NOMO-1 treated with dmso at 0.1 percent for 144 hours (cell line): ENCODE results near the gene PHYHD1.
"Not testable (repeated sequence)": the region's sequence is repeated elsewhere in the genome, so short reads cannot be mapped to it uniquely, and the experiment has no call there.

Experiments
- DNase-seq: peaks from one replicate; lab custom pipeline; 2025; ENCODE audit not compliant: unreplicated experiment; lab: John Stamatoyannopoulos, UW

PHYHD1 gene

DNA sequence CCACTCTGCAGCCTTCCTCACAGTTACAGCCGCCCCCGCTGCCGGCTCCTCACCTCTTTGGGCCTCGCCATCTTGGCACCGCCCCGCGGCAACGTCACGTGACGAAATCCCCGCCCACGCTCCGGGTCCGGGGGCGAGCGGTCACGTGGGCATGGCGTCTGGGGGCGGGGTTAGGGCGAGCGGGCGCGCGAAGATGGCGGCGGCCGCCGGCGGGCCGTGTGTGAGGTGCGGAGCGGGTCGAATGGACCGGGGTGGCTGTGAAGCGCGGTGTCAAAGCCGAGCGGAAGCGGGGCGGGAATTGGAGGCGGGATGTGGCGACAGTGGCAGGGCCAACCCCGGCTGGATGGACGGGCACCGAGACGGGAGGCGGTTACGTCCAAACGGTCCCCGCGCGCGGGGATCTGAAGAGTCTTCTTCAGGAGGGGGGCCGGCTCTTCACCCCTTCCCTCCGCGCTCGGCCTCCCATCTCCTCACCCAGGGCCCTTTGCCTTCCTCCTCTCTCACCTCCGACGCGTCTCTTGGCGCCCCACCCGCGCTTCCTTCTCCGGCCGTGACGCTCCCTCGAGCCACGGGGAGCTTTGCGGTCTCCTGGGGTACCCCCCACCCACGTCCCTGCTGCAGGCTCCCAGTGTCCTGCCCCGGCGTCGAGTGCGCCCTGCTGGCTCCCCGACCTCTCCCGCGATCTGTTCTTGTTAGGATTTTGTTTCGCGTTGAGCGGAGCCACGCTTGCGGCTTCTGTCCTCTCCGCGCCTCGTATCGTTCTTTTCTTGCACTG is 26.9 kb downstream of the PHYHD1 start, which contains the start of the genes DOLK and NUP188:
Gene DOLK (minus strand): TSS at position 77 of the 775 bp plus-strand sequence. CDS start 300 bp downstream, outside the sequence.
Gene NUP188 (plus strand): TSS at position 173 of the 775 bp plus-strand sequence. CDS start 21 bp downstream, at position 194.
- peak; percentile 84 for DNase-seq

DNA sequence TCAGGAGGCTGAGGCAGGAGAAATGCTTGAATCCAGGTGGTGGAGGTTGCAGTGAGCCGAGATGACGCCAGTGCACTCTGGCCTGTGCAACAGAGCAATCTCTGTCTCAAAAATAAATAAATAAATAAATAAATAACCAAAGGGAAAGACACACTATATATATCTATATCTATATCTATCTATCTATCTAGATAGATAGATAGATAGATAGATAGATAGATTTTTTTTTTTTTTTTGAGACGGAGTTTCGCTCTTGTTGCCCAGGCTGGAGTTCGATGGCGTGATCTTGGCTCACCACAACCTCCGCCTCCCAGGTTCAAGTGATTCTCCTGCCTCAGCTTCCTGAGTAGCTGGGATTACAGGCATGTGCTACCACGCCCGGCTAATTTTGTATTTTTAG is 40.6 kb downstream of the PHYHD1 start:
- not testable (repeated sequence) for DNase-seq

DNA sequence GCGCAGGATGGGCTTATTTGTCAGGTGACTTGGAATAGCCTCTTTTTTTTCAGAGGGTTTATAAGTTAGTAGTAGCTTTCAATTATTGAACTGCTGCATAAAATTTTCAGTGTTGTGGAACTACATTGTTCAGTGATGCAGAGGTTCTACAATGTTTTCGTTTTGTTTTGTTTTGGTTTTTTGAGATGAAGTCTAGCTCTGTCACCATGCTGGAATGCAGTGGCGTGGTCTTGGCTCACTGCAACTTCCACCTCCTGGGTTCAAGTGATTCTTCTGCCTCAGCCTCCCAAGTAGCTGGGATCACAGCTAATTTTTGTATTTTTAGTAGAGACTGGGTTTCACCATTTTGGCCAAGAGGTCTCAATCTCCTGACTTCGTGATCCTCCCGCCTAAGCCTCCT is 48.7 kb downstream of the PHYHD1 start:
- no peak for DNase-seq

DNA sequence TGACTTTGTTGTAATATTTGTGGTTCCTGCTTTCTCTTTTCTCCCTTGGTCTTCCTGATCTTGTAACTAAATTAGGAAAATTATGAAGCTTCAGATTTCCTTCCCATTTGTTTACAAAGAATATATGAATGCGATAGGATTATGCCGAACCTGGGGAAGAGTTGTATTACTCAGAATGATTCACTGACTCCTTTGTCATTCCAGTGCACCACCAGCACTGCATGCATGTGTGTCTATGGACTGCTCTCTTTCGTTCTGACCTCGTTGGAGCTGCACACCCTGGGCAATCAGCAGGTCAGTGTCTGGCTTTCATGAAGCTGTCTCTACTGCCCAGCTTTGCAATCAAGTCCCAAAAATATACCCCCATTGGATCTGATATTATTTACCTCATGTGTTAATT is 52.2 kb downstream of the PHYHD1 start:
- DNase-seq = no peak

DNA sequence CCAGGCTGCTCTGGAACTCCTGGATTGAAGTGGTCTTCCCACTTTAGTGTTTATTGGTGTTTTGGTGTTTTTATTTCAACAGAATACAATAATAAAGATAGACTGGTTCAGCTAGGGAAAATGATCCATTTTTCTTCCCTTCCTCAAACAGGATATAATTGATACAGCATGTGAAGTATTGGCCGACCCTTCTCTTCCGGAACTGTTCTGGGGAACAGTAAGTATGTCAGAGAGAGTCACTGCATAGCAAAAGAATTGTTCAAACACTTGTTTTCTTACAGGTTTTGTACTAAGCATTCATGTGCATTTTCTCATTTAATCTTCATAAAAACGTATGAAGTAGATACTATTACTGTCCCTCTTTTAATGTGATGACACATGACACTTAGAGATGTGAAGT is 58.3 kb downstream of the PHYHD1 start:
- no peak for DNase-seq

DNA sequence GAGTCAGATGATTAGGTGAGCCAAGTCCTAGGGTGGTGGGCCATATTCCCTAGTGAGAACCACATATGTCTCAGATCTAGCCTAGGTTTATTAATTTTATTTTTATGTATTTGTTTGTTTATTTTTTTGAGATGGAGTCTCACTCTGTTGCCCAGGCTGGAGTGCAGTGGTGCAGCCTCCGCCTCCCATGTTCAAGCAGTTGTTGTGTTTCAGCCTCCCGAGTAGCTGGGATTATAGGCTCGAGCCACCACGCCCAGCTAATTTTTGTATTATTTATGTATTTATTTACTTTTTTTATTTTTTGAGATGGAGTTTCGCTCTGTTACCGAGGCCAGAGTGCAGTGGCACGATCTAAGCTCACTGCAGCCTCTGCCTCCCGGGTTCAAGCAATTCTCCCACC is 62.8 kb downstream of the PHYHD1 start:
- DNase-seq = no peak

DNA sequence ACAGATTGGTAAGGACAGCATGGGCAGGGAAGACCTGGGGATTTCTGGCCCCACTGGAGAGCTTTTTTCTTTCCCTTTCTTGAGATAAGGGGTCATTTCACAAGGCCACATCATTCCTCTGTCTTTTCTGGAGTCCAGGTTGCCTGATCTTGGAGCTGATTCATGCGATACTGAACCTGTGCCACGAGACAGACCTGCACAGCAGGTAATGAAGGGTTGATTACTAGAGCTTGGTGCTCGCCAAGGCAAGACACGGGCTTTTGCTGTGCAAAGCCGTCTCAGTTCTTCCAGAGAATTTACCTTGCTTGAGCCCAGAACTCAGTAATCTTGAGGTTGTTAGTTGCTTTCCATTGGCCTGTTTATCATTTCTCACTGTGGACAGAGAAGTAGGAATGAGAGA is 65.9 kb downstream of the PHYHD1 start:
- no peak for DNase-seq

DNA sequence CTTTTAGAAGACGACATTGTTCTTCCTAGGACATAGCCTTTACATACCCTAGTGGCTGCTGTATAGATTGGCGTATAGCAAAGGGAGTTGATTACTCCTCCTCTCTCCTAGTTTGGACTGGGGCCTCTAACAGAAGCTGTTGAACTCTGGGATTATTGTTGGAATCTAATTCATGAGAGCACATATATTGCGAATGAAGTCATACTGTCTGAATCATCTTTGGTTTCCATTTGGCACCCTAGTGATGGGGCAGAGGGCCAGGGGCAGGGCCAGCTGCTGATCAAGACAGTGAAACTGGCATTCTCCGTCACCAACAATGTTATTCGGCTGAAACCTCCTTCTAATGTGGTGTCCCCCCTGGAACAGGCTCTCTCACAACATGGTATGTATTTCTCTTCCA is 67.0 kb downstream of the PHYHD1 start:
- DNase-seq = no peak
